ENCODE results near the gene DHRS13. TPM values are rescaled to one million over a fixed set of nuclear protein-coding genes. Genes with fewer than 3 reads are reported as not detected.
A peak's percentile ranks its signal among the peaks of the same experiment; 100 is the strongest.

Gene DHRS13
- total and polyA plus RNA-seq, 2 donors (not counting 3 experiments of a cell fraction or from before 2014, with no cell fraction given): 7.2 to 9.3 TPM

- ChIA-PET POLR2A (no interaction called here), CTCF (interaction anchor here (3.1 to 7.8 kb wide), 3 partner anchors 20 to 221 kb away, joined by 28 to 249 read pairs (median 34); partner anchors contain the start of genes NEK8 and TLCD1)
- peak overlapping the region; percentile 85 for H3K9ac ChIP-seq (replicated peaks; ENCODE audit: extremely low read depth, insufficient read depth, low read length)
- peak overlapping the region; percentile 82 for H3K27ac ChIP-seq (ENCODE audit: insufficient read depth, low read depth, low read length)
- peaks cover 58% of the 10 kb centered on the region for H3K79me2 ChIP-seq (ENCODE audit: control insufficient read depth, insufficient read depth, low read length)
- H3K4me3 ChIP-seq (replicated peaks in 1 of 3; ENCODE audit: insufficient read depth in 1 of 3, low read depth in 1 of 3, low read length in 3 of 3): peak overlapping the region in 2 of 3 experiments; percentile 80 to 95
- dilution Hi-C loops (cut with MboI; ENCODE audit: extremely low pct_ligation_motif_present, low sequenced_read_pairs): no loop called here
- DNase-seq (ENCODE audit: low read depth, low spot score) (peak; percentile 16), FAIRE-seq (no peak)
- H3K4me1 ChIP-seq (ENCODE audit: control insufficient read depth, extremely low read depth, insufficient read depth, low read length): peaks cover 39% of the 10 kb centered on the region
- H4K20me1 ChIP-seq (replicated peaks; ENCODE audit: control insufficient read depth, extremely low read depth, insufficient read depth, low read length): peaks cover 3% of the 10 kb centered on the region
- H3K4me2 ChIP-seq (ENCODE audit: insufficient read depth, low read length): peak overlapping the region; percentile 73
- TF ChIP-seq POLR2AphosphoS5 (IDR thresholded peaks at IDR 0.05; ENCODE audit: insufficient read depth, low read depth, low read length): no peak
- TF ChIP-seq CTCF (IDR thresholded peaks at IDR 0.05; ENCODE audit: extremely low read depth in 1 of 2, insufficient read depth in 1 of 2, low read depth in 1 of 2, low read length in 2 of 2): no peak
- no peak for TF ChIP-seq POLR2A (IDR thresholded peaks at IDR 0.05; ENCODE audit: low read depth, low read length)
- no peak for TF ChIP-seq MYC (IDR thresholded peaks at IDR 0.05; ENCODE audit: low read depth, low read length)
- TF ChIP-seq FOS (IDR thresholded peaks at IDR 0.05; ENCODE audit: borderline replicate concordance, insufficient read depth, low read length): no peak
- TF ChIP-seq JUN (IDR thresholded peaks at IDR 0.05; ENCODE audit: borderline replicate concordance, insufficient read depth, insufficient read length, low read depth): no peak
- no peaks in the 10 kb centered on the region for H3K9me3 ChIP-seq (replicated peaks; ENCODE audit: control insufficient read depth, insufficient read depth, low read length)
- intact Hi-C loops (cut with micrococcal nuclease): loop anchor here (5.0 kb wide), 1 partner anchor 51 kb away; the partner anchor contains the start of gene FLOT2
- H3K36me3 ChIP-seq (ENCODE audit: control insufficient read depth in 2 of 2, extremely low read depth in 1 of 2, insufficient read depth in 2 of 2, low read length in 2 of 2): no peaks in the 10 kb centered on the region
- H2AFZ ChIP-seq (ENCODE audit: low read depth, low read length): no peak overlapping the region
- no peaks in the 10 kb centered on the region for H3K9me1 ChIP-seq (replicated peaks; ENCODE audit: control insufficient read depth, extremely low read depth, insufficient read depth, low read length)
- BruUV-seq (replicated peaks): no TSS peak
- no peaks in the 10 kb centered on the region for H3K27me3 ChIP-seq (ENCODE audit: control insufficient read depth in 2 of 2, insufficient read depth in 2 of 2, low read length in 2 of 2)
These were observed 45.5 kb upstream of the DHRS13 start for GRCh38 chr17:28948342-28948741.

Measured in endothelial cell of umbilical vein (primary cell).